ENCODE measurements around the gene NR3C1.

NR3C1 gene

DNA sequence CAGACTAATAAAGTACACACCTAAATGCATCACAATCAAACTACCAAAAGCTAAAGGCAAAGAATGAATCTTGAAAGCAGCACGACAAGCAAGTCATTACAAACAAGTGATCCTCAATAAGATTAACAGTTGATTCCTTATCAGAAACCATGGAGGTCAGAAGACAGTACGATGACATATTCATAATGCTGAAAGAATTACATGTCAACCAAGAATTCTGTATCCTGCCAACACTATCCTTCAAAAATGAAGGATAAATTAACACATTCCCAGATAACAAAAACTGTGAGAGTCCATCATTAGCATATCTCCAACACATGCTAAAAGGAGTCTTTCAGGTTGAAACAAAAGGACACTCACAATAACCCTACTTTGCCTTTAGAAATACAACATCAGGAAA is 39.4 kb downstream of the NR3C1 start:
- DNase-seq (ENCODE audit: insufficient read length, low spot score) (no peak), FAIRE-seq (no peak)
- TF ChIP-seq, protein P1, sequence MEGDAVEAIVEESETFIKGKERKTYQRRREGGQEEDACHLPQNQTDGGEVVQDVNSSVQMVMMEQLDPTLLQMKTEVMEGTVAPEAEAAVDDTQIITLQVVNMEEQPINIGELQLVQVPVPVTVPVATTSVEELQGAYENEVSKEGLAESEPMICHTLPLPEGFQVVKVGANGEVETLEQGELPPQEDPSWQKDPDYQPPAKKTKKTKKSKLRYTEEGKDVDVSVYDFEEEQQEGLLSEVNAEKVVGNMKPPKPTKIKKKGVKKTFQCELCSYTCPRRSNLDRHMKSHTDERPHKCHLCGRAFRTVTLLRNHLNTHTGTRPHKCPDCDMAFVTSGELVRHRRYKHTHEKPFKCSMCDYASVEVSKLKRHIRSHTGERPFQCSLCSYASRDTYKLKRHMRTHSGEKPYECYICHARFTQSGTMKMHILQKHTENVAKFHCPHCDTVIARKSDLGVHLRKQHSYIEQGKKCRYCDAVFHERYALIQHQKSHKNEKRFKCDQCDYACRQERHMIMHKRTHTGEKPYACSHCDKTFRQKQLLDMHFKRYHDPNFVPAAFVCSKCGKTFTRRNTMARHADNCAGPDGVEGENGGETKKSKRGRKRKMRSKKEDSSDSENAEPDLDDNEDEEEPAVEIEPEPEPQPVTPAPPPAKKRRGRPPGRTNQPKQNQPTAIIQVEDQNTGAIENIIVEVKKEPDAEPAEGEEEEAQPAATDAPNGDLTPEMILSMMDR (IDR thresholded peaks at IDR 0.05; ENCODE audit: insufficient read depth, missing control alignments) = no peak

DNA sequence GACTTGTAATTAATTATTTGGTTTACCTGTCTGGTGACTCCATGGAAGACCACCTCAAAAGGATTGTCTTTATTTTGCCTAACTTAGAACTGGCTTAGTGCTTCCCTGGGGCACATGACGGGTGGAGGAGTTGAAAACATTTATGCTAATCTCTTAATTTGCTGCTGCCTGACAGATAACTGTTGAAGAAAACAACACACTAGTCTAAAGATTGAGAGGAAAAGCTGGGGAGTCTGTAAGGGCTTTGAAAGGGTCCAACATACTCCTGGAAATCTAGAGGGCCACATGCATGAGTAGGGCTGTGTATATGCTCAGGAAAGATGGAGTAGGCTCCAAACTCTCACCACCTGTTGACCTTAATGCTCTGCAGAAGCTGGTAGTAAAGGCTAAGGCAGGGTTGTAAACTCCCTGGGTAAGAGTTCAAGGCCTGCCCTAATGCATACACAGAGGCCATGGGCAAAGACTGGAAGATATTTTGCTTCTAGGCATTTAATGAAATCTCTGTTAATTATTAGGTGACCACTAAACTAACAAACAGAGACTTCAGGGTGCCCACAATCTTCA is 40.7 kb downstream of the NR3C1 start:
- TF ChIP-seq, protein P1 (IDR thresholded peaks at IDR 0.05; ENCODE audit: insufficient read depth, missing control alignments) = no peak
- no peak for FAIRE-seq
- DNase-seq (ENCODE audit: insufficient read length, low spot score) = no peak

DNA sequence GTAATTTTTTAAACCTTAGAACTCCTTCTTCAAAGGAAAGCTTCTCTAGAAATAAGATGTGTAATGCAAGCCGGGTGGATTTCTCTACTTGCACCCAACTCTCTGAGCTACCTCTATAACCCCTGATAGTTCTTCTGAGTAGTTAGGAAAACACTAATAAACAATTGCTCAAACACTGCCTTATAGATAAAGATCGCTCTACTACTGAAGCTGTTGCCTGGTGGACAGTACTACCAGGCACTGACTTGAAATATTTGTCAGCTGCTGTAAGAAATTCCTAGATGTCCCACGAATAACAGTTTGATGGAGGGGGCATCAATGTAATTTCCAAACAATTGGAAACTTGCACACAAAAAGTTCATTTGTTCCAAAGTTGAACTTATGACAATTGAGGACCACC is 42.0 kb downstream of the NR3C1 start:
- no peak for FAIRE-seq
- DNase-seq (ENCODE audit: insufficient read length, low spot score) = no peak
- TF ChIP-seq, protein P1 (IDR thresholded peaks at IDR 0.05; ENCODE audit: insufficient read depth, missing control alignments) = no peak

DNA sequence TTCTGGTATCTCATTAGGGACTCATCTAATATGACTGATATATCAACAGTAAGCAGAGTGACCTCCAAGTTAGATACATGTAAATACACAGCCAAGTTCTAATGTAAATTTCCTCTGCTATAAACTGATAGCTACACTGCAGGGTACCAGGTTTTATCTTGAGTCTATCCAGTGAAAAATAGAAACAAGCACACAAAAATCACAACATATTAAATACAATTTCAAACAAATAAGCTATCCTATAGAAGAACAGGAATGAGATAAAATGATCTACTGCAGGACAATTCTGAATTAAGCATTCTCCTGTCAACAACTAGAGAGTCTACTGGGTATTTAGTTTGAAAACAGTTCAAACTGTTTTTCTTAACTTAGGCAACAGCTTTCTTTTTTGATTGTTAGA is 42.7 kb downstream of the NR3C1 start:
- DNase-seq (ENCODE audit: insufficient read length, low spot score) = no peak
- TF ChIP-seq, protein P1 (IDR thresholded peaks at IDR 0.05; ENCODE audit: insufficient read depth, missing control alignments) = no peak
- FAIRE-seq = no peak

DNA sequence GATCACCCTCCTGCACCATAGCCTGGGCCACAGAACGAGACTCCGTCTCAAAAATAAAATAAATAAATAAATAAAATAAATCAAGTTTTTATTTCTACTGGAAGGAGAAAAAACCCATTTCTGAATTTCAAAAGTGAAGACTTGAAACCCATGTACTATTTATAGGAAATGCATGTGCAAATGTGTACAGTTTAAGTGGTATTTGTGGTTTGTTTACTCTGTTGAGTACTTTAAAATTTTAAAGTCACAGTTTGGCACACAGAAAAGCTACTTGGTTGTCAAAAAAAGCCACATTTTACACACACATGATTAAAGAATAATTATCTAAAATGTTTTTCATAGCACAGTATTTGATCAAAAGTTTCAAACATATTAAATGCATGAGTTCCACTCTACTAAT is 43.6 kb downstream of the NR3C1 start:
- no peak for FAIRE-seq
- TF ChIP-seq, protein P1 (IDR thresholded peaks at IDR 0.05; ENCODE audit: insufficient read depth, missing control alignments) = no peak
- DNase-seq (ENCODE audit: insufficient read length, low spot score) = no peak

DNA sequence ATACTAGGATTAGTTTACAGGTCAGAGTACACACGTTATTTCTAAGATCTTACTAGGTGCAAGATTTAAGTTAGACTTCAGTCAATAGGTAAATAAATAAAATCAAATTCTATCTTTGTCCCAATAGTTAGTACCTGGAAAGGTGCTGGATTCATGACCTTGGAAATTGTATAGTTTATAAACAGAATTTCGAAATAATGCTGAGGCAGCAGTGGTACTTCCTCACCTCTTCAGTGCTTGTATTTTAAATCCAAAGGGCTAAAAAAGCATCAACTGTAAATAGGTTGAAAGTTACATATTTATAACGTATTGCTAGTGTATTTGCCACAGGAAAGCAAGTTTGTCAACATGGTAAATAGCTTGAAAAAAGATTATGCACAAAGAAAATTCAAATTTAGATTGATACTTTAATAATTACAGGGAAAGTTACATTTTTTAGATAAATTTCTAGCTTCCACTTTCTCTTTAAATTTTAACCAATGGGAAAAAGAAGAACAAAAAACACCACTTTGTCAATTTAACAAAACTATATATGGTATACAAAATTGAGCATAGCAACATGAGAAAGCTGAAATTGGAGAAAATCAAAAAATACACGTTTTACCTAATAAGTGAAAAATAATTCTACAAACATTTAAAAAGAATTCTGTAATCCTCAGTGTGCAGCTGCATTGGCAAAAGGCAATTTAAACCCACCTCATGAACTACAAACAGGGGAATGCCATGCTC is 46.5 kb downstream of the NR3C1 start:
- FAIRE-seq (no peak), DNase-seq (ENCODE audit: insufficient read length, low spot score) (no peak)
- TF ChIP-seq, protein P1 (IDR thresholded peaks at IDR 0.05; ENCODE audit: insufficient read depth, missing control alignments) = no peak

DNA sequence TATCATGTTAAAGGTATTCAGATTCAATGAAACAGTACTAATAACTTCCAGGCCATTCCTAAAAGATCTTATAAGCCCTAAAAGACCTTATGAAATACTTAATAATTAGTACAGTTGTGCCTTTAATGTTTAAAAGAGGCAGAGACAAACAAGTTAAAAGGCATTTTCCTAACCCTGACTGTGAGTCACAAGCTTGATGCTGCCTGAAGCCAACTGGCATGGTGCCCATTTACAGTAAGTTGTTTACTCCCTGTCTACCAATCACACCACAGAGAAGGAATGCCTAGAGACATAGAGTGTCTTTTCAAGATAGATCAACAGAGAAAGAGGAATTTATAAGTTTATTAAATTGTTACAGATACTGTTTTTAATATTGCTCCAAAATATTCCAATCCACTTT is 47.8 kb downstream of the NR3C1 start:
- TF ChIP-seq, protein P1 (IDR thresholded peaks at IDR 0.05; ENCODE audit: insufficient read depth, missing control alignments) = no peak
- no peak for FAIRE-seq
- no peak for DNase-seq (ENCODE audit: insufficient read length, low spot score)

Measured in D721Med (cell line).